A549 (cell line): ENCODE measurements around the gene NDUFS1. TPM values are rescaled to one million over a fixed set of nuclear protein-coding genes. Genes with fewer than 3 reads are reported as not detected.

Experiments used
- ATAC-seq, 2 experiments: fragments of 200-7000 bp in 1 of 2; fragments of >200 bp in 1 of 2; cut with Nextera tagmentation in 1 of 2; cut with Tn5 transposase in 1 of 2; 3 replicates each; pipeline versions ENCODE4 v1.8.0 to v1.9.1; 2018 to 2020; ENCODE audit warnings: mild to moderate bottlenecking in 1 of 2, moderate library complexity in 1 of 2
- CTCF ChIA-PET: fragments of 300-600 bp; sonication (Branson Sonifier 250); formaldehyde crosslinking; extraction: SDS; loops from one replicate; lab custom pipeline; 2021; ENCODE audit warnings: antibody characterized with exemption, inconsistent platforms; lab: Yijun Ruan, JAX
- POLR2A ChIA-PET: fragments of 350-600 bp; formaldehyde crosslinking; extraction: SDS; loops from one replicate; lab custom pipeline; 2021; ENCODE audit warnings: antibody characterized with exemption, inconsistent platforms; lab: Yijun Ruan, JAX
- DNase-seq, 2 experiments: peaks; one replicate each; pipeline versions ENCODE4 v3.0.0 to v3.0.0-alpha.2; 2011 to 2016; ENCODE audit warnings: low read depth in 1 of 2, low spot score in 1 of 2
- FAIRE-seq: peaks from 2 replicates; lab custom pipeline; 2011; peaks lifted over from hg19 to GRCh38; lab: Jason Lieb, UNC
- H3K27ac ChIP-seq, 2 experiments: fragments of >200 bp; sonication (Bioruptor Twin); formaldehyde crosslinking; 3 replicates each; pipeline ENCODE4 v1.5.1; 2016 to 2017
- H3K4me1 ChIP-seq: fragments of >200 bp; sonication (Bioruptor Twin); formaldehyde crosslinking; 3 replicates; pipeline ENCODE4 v1.6.1; 2016
- H3K4me2 ChIP-seq: fragments of >200 bp; sonication (Bioruptor Twin); formaldehyde crosslinking; 3 replicates; pipeline ENCODE4 v1.6.1; 2016
- H3K4me3 ChIP-seq: fragments of >200 bp; sonication (Bioruptor Twin); formaldehyde crosslinking; 3 replicates; pipeline ENCODE4 v1.5.1; 2016
- H3K9me3 ChIP-seq: fragments of >200 bp; sonication (Bioruptor Twin); formaldehyde crosslinking; 3 replicates; pipeline ENCODE4 v1.6.1; 2016
- BHLHE40 ChIP-seq: IDR thresholded peaks from 2 replicates; pipeline ENCODE4 v1.6.1; 2012; ENCODE audit warnings: low read depth, low read length, inconsistent platforms
- CBX8 ChIP-seq: fragments of 200-600 bp; sonication (generic); IDR thresholded peaks from 2 replicates; pipeline ENCODE4 v1.6.1; 2016
- CHD2 ChIP-seq: fragments of 150-350 bp; IDR thresholded peaks from 2 replicates; pipeline ENCODE4 v1.6.1; 2014; ENCODE audit warnings: low read length; ENCODE audit not compliant: partially characterized antibody
- EHMT2 ChIP-seq: fragments of 200-600 bp; sonication (generic); IDR thresholded peaks from 2 replicates; pipeline ENCODE4 v1.6.1; 2016; ENCODE audit warnings: antibody characterized with exemption, low read depth, mild to moderate bottlenecking, moderate library complexity
- FOXS1 ChIP-seq: fragments of 250-450 bp; sonication (Bioruptor Pico); IDR thresholded peaks from 2 replicates; pipeline ENCODE4 v1.5.0; 2020; ENCODE audit warnings: mild to moderate bottlenecking, moderate library complexity
- HDAC2 ChIP-seq: fragments of 200-600 bp; sonication (generic); IDR thresholded peaks from 2 replicates; pipeline ENCODE4 v1.6.1; 2016
- HES2 ChIP-seq: fragments of >200 bp; sonication (Bioruptor Twin); formaldehyde crosslinking; IDR thresholded peaks from 2 replicates; pipeline ENCODE4 v1.6.1; 2016
- HEYL ChIP-seq: fragments of 250-450 bp; sonication (Bioruptor Pico); IDR thresholded peaks from 2 replicates; pipeline ENCODE4 v1.8.0; 2021; ENCODE audit warnings: mild to moderate bottlenecking, moderate library complexity
- HMGXB4 ChIP-seq: fragments of 250-450 bp; sonication (Bioruptor Pico); IDR thresholded peaks from 2 replicates; pipeline ENCODE4 v1.5.0; 2021; ENCODE audit warnings: mild to moderate bottlenecking, moderate library complexity, borderline replicate concordance
- JUN ChIP-seq, 2 experiments: fragments of >200 bp; sonication (Bioruptor Twin); formaldehyde crosslinking; IDR thresholded peaks; 2 replicates in 1 of 2; 3 replicates in 1 of 2; pipeline ENCODE4 v1.6.1; 2016 to 2017
- JUNB ChIP-seq: fragments of >200 bp; sonication (Bioruptor Twin); formaldehyde crosslinking; IDR thresholded peaks from 2 replicates; pipeline ENCODE4 v1.6.1; 2016
- KDM5A ChIP-seq: fragments of 200-600 bp; sonication (generic); IDR thresholded peaks from 2 replicates; pipeline ENCODE4 v1.6.1; 2016; ENCODE audit warnings: antibody characterized with exemption, mild to moderate bottlenecking
- MYC ChIP-seq: IDR thresholded peaks from 2 replicates; pipeline ENCODE4 v1.6.1; 2012; ENCODE audit warnings: mild to moderate bottlenecking, inconsistent platforms, low read length, improper control_type of control experiment, borderline replicate concordance
- PBX3 ChIP-seq: IDR thresholded peaks from 2 replicates; pipeline ENCODE4 v1.6.1; 2012
- PHF8 ChIP-seq: fragments of 200-600 bp; sonication (generic); IDR thresholded peaks from 2 replicates; pipeline ENCODE4 v1.6.1; 2016; ENCODE audit warnings: low read depth, mild to moderate bottlenecking, antibody characterized with exemption, moderate library complexity, borderline replicate concordance
- RAD21 ChIP-seq, 2 experiments: fragments of >200 bp in 1 of 2; sonication (Bioruptor Twin) in 1 of 2; formaldehyde crosslinking in 1 of 2; IDR thresholded peaks in 1 of 2; conservative IDR thresholded peaks in 1 of 2; 2 replicates in 1 of 2; 3 replicates in 1 of 2; pipeline ENCODE4 v1.6.1; 2012 to 2018; ENCODE audit warnings: inconsistent platforms in 1 of 2
- RCOR1 ChIP-seq: fragments of 150-350 bp; IDR thresholded peaks from 2 replicates; pipeline ENCODE4 v1.6.1; 2014; ENCODE audit warnings: antibody characterized with exemption, low read length, low read depth
- RNF2 ChIP-seq: fragments of 200-600 bp; sonication (generic); IDR thresholded peaks from 2 replicates; pipeline ENCODE4 v1.6.1; 2016; ENCODE audit warnings: low read depth, mild to moderate bottlenecking, antibody characterized with exemption, moderate library complexity, borderline replicate concordance
- SMC3 ChIP-seq: fragments of >200 bp; sonication (Bioruptor Twin); formaldehyde crosslinking; IDR thresholded peaks from 3 replicates; pipeline ENCODE4 v1.6.1; 2018; ENCODE audit warnings: inconsistent platforms
- TP53 ChIP-seq: fragments of 250-450 bp; sonication (Bioruptor Pico); IDR thresholded peaks from 2 replicates; pipeline ENCODE4 v1.5.0; 2021; ENCODE audit warnings: mild to moderate bottlenecking, moderate library complexity
- ZC3H11A ChIP-seq: fragments of 450-650 bp; IDR thresholded peaks from 2 replicates; pipeline ENCODE4 v1.6.1; 2014; ENCODE audit warnings: antibody characterized with exemption, mild to moderate bottlenecking
- WGBS: methylation state at CpG from one replicate; pipeline ENCODE4 v1.1.6; 2017; ENCODE audit errors: missing lambda C conversion rate; 5-methylcytosine and 5-hydroxymethylcytosine counted together
- polyA plus RNA-seq, 4 experiments: library from polyadenylated mRNA; depleted of rRNA in 3 of 4; stranded (reverse); fragments of >200 nt; fragmentation: RNase III in 1 of 4; extraction: RNeasy Plus Mini Kit Qiagen cat#74134 plus additional on column Dnase treatment in 1 of 4; gene quantifications; 2 replicates in 3 of 4; 3 replicates in 1 of 4; pipeline ENCODE4 v1.2.3, GENCODE V29; 2011 to 2017
- TF ChIP-seq, protein P1 (sequence below): fragments of 150-350 bp; IDR thresholded peaks from 2 replicates; pipeline ENCODE4 v1.6.1; 2014; ENCODE audit warnings: low read depth, mild to moderate bottlenecking, low read length
- TF ChIP-seq, protein P2 (sequence below): fragments of 250-450 bp; sonication (Bioruptor Pico); IDR thresholded peaks from 2 replicates; pipeline ENCODE4 v1.5.0; 2020; ENCODE audit warnings: low read depth, mild to moderate bottlenecking, moderate library complexity
- TF ChIP-seq, protein P3 (sequence below): fragments of 450-650 bp; IDR thresholded peaks from 2 replicates; pipeline ENCODE4 v1.6.1; 2014; ENCODE audit warnings: antibody characterized with exemption
- TF ChIP-seq, protein P4 (sequence below): fragments of 200-600 bp; sonication (generic); IDR thresholded peaks from 2 replicates; pipeline ENCODE4 v1.6.1; 2016; ENCODE audit warnings: antibody characterized with exemption, mild to moderate bottlenecking, moderate library complexity

NDUFS1 gene
- polyA plus RNA-seq, 2 of the 4 experiments (the other 2 are of a cell fraction), result 86.7 to 134 TPM

- no peak for DNase-seq
- ATAC-seq, result no peak
- no peak for FAIRE-seq
- ChIA-PET POLR2A (no interaction called here), CTCF (no interaction called here)
- 84% methylated on average over 1 of the region's 1 CpG for WGBS
- TF ChIP-seq, protein P1, sequence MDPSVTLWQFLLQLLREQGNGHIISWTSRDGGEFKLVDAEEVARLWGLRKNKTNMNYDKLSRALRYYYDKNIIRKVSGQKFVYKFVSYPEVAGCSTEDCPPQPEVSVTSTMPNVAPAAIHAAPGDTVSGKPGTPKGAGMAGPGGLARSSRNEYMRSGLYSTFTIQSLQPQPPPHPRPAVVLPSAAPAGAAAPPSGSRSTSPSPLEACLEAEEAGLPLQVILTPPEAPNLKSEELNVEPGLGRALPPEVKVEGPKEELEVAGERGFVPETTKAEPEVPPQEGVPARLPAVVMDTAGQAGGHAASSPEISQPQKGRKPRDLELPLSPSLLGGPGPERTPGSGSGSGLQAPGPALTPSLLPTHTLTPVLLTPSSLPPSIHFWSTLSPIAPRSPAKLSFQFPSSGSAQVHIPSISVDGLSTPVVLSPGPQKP, result no peak
- TF ChIP-seq SMC3, result no peak
- TF ChIP-seq HES2, result no peak
- TF ChIP-seq FOXS1 (CRISPR knock-in tag), result no peak
- no peak for TF ChIP-seq KDM5A
- TF ChIP-seq, protein P2, sequence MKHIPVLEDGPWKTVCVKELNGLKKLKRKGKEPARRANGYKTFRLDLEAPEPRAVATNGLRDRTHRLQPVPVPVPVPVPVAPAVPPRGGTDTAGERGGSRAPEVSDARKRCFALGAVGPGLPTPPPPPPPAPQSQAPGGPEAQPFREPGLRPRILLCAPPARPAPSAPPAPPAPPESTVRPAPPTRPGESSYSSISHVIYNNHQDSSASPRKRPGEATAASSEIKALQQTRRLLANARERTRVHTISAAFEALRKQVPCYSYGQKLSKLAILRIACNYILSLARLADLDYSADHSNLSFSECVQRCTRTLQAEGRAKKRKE, result no peak
- no peak for TF ChIP-seq PHF8
- TF ChIP-seq RAD21 (conservative IDR thresholded peaks at IDR 0.05 in 1 of 2, IDR thresholded peaks at IDR 0.05 in 1 of 2), result no peak
- no peak for TF ChIP-seq BHLHE40
- TF ChIP-seq HMGXB4 (CRISPR knock-in tag), result no peak
- Histone ChIP-seq H3K4me1 (no peaks in the 10 kb centered on the region; the same call in 2 of the 3 replicates), H3K4me3 (no peak overlapping the region), H3K9me3 (no peaks in the 10 kb centered on the region), H3K27ac (no peak overlapping the region), H3K4me2 (no peak overlapping the region)
Observed at GRCh38 chr2:206149330-206149729, 9.9 kb downstream of the NDUFS1 start.

GRCh38 chr2:206145665-206146064 is 13.6 kb downstream of the NDUFS1 start:
- no peak for FAIRE-seq
- DNase-seq, result no peak
- no peak overlapping the region for H3K4me2 ChIP-seq
- H3K9me3 ChIP-seq, result no peaks in the 10 kb centered on the region
- no peaks in the 10 kb centered on the region for H3K4me1 ChIP-seq
- no peak for ATAC-seq
- ChIA-PET CTCF (interaction anchor here (0.6 to 1.7 kb wide), 2 partner anchors 19 to 138 kb away, joined by 3 read pairs; no protein-coding TSS in a partner anchor), POLR2A (interaction anchor here (1.5 kb wide), 1 partner anchor 14 kb away, joined by 3 read pairs; the partner anchor contains the start of genes EEF1B2 and NDUFS1)
- 80% methylated on average over 5 of the region's 5 CpGs for whole genome bisulfite sequencing
- no peak overlapping the region for H3K4me3 ChIP-seq
- H3K27ac ChIP-seq, result no peak overlapping the region
- no peak for TF ChIP-seq ZC3H11A
- TF ChIP-seq, protein P3, sequence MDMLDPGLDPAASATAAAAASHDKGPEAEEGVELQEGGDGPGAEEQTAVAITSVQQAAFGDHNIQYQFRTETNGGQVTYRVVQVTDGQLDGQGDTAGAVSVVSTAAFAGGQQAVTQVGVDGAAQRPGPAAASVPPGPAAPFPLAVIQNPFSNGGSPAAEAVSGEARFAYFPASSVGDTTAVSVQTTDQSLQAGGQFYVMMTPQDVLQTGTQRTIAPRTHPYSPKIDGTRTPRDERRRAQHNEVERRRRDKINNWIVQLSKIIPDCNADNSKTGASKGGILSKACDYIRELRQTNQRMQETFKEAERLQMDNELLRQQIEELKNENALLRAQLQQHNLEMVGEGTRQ, result no peak
- no peak for TF ChIP-seq JUNB
- no peak for TF ChIP-seq MYC
- no peak for TF ChIP-seq JUN (IDR thresholded peaks at IDR 0.05)
- TF ChIP-seq, protein P2, result no peak
- no peak for TF ChIP-seq PBX3
- TF ChIP-seq, protein P4, sequence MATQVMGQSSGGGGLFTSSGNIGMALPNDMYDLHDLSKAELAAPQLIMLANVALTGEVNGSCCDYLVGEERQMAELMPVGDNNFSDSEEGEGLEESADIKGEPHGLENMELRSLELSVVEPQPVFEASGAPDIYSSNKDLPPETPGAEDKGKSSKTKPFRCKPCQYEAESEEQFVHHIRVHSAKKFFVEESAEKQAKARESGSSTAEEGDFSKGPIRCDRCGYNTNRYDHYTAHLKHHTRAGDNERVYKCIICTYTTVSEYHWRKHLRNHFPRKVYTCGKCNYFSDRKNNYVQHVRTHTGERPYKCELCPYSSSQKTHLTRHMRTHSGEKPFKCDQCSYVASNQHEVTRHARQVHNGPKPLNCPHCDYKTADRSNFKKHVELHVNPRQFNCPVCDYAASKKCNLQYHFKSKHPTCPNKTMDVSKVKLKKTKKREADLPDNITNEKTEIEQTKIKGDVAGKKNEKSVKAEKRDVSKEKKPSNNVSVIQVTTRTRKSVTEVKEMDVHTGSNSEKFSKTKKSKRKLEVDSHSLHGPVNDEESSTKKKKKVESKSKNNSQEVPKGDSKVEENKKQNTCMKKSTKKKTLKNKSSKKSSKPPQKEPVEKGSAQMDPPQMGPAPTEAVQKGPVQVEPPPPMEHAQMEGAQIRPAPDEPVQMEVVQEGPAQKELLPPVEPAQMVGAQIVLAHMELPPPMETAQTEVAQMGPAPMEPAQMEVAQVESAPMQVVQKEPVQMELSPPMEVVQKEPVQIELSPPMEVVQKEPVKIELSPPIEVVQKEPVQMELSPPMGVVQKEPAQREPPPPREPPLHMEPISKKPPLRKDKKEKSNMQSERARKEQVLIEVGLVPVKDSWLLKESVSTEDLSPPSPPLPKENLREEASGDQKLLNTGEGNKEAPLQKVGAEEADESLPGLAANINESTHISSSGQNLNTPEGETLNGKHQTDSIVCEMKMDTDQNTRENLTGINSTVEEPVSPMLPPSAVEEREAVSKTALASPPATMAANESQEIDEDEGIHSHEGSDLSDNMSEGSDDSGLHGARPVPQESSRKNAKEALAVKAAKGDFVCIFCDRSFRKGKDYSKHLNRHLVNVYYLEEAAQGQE, result no peak
- no peak for TF ChIP-seq EHMT2
- TF ChIP-seq RCOR1, result no peak
- no peak for TF ChIP-seq TP53
- TF ChIP-seq SMC3, result no peak
- TF ChIP-seq FOXS1 (CRISPR knock-in tag), result no peak
- TF ChIP-seq CHD2, result no peak
- no peak for TF ChIP-seq RNF2
- no peak for TF ChIP-seq CBX8
- TF ChIP-seq HDAC2, result no peak
- TF ChIP-seq HEYL (CRISPR knock-in tag), result no peak
